ENCODE measurements around the gene MICOS13.
A peak's percentile ranks its signal among the peaks of the same experiment; 100 is the strongest.
"Not testable (repeated sequence)": the region's sequence is repeated elsewhere in the genome, so short reads cannot be mapped to it uniquely, and the experiment has no call there.

The MICOS13 gene

GRCh38 chr19:5698635-5699422 is 18.5 kb upstream of the MICOS13 start:
- DNase-seq = no peak

- DNase-seq = no peak
Observed at GRCh38 chr19:5697890-5698634, 17.7 kb upstream of the MICOS13 start.

- DNase-seq = no peak
Observed at GRCh38 chr19:5697022-5697889, 16.9 kb upstream of the MICOS13 start.

GRCh38 chr19:5696196-5697021 is 16.1 kb upstream of the MICOS13 start:
- no peak for DNase-seq

GRCh38 chr19:5695649-5696195 is 15.4 kb upstream of the MICOS13 start:
- no peak for DNase-seq

- no peak for DNase-seq
Observed at GRCh38 chr19:5694956-5695648, 14.8 kb upstream of the MICOS13 start.

GRCh38 chr19:5694167-5694955 is 14.0 kb upstream of the MICOS13 start:
- DNase-seq = no peak

- peak; percentile 33 for DNase-seq
Observed at GRCh38 chr19:5693195-5694166, 13.2 kb upstream of the MICOS13 start.

GRCh38 chr19:5692723-5693194 is 12.4 kb upstream of the MICOS13 start:
- DNase-seq = no peak

GRCh38 chr19:5691822-5692722 is 11.8 kb upstream of the MICOS13 start:
- peak; percentile 39 for DNase-seq

GRCh38 chr19:5690955-5691821 is 10.9 kb upstream of the MICOS13 start:
- peak; percentile 74 for DNase-seq

- DNase-seq = peak; percentile 97
Observed at GRCh38 chr19:5690125-5690954, 10.0 kb upstream of the MICOS13 start, which contains the start of gene RPL36. Gene RPL36, plus strand, starts transcription at chr19:5690295. Its CDS starts 213 bp downstream, at chr19:5690508.

- DNase-seq = not testable (repeated sequence)
Observed at GRCh38 chr19:5688262-5688881, 8.1 kb upstream of the MICOS13 start.

GRCh38 chr19:5687360-5688198 is 7.3 kb upstream of the MICOS13 start:
- DNase-seq = no peak

Measured in activated naive CD4-positive, alpha-beta T cell treated with anti-CD3 and anti-CD28 coated beads, Interleukin-2, amount 50 U/mL, for 16 hours (primary cell).